Neural progenitor cell (in vitro differentiated cells): ENCODE results near the gene BEAN1. TPM values are rescaled to one million over a fixed set of nuclear protein-coding genes. Genes with fewer than 3 reads are reported as not detected.

ENCODE experiments used
- DNase-seq: peaks from one replicate; pipeline ENCODE4 v3.0.0-alpha.2; 2016; ENCODE audit warnings: low spot score
- H2AFZ ChIP-seq: fragments of 200-600 bp; sonication (generic); replicated peaks from 2 replicates; pipeline ENCODE4 v1.6.1; 2016; ENCODE audit warnings: antibody characterized with exemption
- H3F3A ChIP-seq: fragments of 200-600 bp; sonication (generic); 2 replicates; pipeline ENCODE4 v1.6.1; 2016; ENCODE audit warnings: antibody characterized with exemption, low read depth
- H3K27ac ChIP-seq: fragments of 200-600 bp; sonication (generic); 2 replicates; pipeline ENCODE4 v1.5.1; 2016; ENCODE audit warnings: mild to moderate bottlenecking
- H3K27me3 ChIP-seq: fragments of 200-600 bp; sonication (generic); 2 replicates; pipeline ENCODE4 v1.6.1; 2016; ENCODE audit warnings: mild to moderate bottlenecking, moderate library complexity
- H3K36me3 ChIP-seq: fragments of 200-600 bp; sonication (generic); 2 replicates; pipeline ENCODE4 v1.5.1; 2016
- H3K4me1 ChIP-seq: fragments of 200-600 bp; sonication (generic); 2 replicates; pipeline ENCODE4 v1.6.1; 2016; ENCODE audit warnings: mixed run types
- H3K4me2 ChIP-seq: fragments of 200-600 bp; sonication (generic); 2 replicates; pipeline ENCODE4 v1.6.1; 2016
- H3K4me3 ChIP-seq: fragments of 200-600 bp; sonication (generic); 2 replicates; pipeline ENCODE4 v1.5.1; 2016
- H3K79me2 ChIP-seq: fragments of 200-600 bp; sonication (generic); 2 replicates; pipeline ENCODE4 v1.6.1; 2016; ENCODE audit warnings: low read depth
- H3K9ac ChIP-seq: fragments of 200-600 bp; sonication (generic); 2 replicates; pipeline ENCODE4 v1.6.1; 2016
- H3K9me3 ChIP-seq: fragments of 200-600 bp; sonication (generic); 2 replicates; pipeline ENCODE4 v1.5.1; 2016; ENCODE audit warnings: low read depth
- H4K20me1 ChIP-seq: fragments of 200-600 bp; sonication (generic); 2 replicates; pipeline ENCODE4 v1.6.1; 2016; ENCODE audit warnings: low read depth
- H3K27ac Mint-ChIP-seq: 3 replicates; pipeline ENCODE4 v1.8.0; 2021; ENCODE audit warnings: mixed read lengths
- H3K27me3 Mint-ChIP-seq: 2 replicates; pipeline ENCODE4 v1.8.0; 2022; ENCODE audit warnings: low read depth, mild to moderate bottlenecking, inconsistent platforms, moderate library complexity, mixed read lengths; ENCODE audit not compliant: insufficient read depth
- H3K36me3 Mint-ChIP-seq: 3 replicates; pipeline ENCODE4 v1.8.0; 2021; ENCODE audit warnings: mixed read lengths
- H3K4me1 Mint-ChIP-seq: 3 replicates; pipeline ENCODE4 v1.8.0; 2021; ENCODE audit warnings: mixed read lengths
- H3K4me3 Mint-ChIP-seq: 3 replicates; pipeline ENCODE4 v1.8.0; 2021; ENCODE audit warnings: mild to moderate bottlenecking, moderate library complexity, mixed read lengths
- H3K9me3 Mint-ChIP-seq: 3 replicates; pipeline ENCODE4 v1.8.0; 2020; ENCODE audit warnings: mixed read lengths
- EZH2 ChIP-seq: fragments of 200-600 bp; sonication (generic); IDR thresholded peaks from 2 replicates; pipeline ENCODE4 v1.6.1; 2017; ENCODE audit warnings: antibody characterized with exemption, mild to moderate bottlenecking, moderate library complexity
- EZH2phosphoT487 ChIP-seq: fragments of 200-600 bp; sonication (generic); IDR thresholded peaks from 2 replicates; pipeline ENCODE4 v1.6.1; 2017; ENCODE audit warnings: antibody characterized with exemption
- total RNA-seq: library from RNA; depleted of rRNA; stranded (reverse); fragments of >200 nt; gene quantifications from 2 replicates; pipeline ENCODE4 v1.2.3, GENCODE V29; 2015; ENCODE audit warnings: low replicate concordance
- TF ChIP-seq, protein P1 (sequence below): fragments of 200-600 bp; sonication (generic); IDR thresholded peaks from 2 replicates; pipeline ENCODE4 v1.5.1; 2017; ENCODE audit warnings: antibody characterized with exemption, mild to moderate bottlenecking

BEAN1 gene
- total RNA-seq, 1 donor from 2014 or later, result 0.32 TPM

DNA sequence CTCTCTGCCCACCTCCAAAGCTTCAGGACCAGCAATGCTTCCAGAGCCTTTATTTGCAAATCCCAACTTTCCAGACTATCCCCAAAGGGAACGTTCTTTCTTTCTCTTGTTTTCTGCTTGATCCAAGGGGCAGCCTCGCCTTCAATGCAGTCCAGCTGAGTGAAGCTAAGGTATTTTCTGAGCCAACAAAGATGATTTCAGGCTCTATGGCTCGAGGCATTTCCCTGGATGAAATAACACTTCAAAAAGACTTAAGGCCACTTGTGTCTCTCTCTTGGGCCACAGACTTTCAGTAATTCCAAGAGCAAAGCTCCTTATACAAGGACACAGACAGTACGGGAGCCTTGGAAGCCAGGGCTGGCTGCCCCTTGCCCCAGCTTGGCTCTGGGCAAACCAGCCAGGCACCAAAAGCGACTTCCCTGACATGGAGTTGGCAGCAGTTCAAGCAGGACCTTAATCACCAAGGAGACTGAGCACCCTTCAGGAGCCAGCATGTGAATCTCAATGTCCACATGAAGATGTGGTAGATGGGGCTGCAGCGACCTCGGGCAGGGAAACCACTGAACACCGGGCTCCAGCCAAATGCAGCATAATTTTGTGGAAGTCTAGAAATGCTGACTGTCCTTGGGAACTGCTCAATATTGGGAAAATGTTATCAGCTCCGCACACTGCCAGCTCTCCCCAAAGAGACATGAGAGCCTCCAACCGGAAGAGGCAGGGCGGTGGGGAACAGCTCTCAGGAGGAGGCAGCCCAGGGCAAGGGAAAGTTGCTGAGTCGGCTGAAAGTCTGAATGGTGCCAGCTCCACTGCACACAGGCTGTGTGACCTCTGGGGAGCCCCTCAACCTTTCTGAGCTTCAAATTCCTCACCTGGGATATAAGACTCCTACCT is 83.9 kb downstream of the BEAN1 start:
- peaks cover 3% of the 10 kb centered on the region for H3K27me3 Mint-ChIP-seq
- peaks cover 26% of the 10 kb centered on the region for H3F3A ChIP-seq
- peak overlapping the region; percentile 25 for H3K4me2 ChIP-seq
- H2AFZ ChIP-seq, result no peak overlapping the region
- peak overlapping the region; percentile 50 for H3K27ac ChIP-seq
- TF ChIP-seq EZH2phosphoT487 (no peak), EZH2 (no peak)
- TF ChIP-seq, protein P1, sequence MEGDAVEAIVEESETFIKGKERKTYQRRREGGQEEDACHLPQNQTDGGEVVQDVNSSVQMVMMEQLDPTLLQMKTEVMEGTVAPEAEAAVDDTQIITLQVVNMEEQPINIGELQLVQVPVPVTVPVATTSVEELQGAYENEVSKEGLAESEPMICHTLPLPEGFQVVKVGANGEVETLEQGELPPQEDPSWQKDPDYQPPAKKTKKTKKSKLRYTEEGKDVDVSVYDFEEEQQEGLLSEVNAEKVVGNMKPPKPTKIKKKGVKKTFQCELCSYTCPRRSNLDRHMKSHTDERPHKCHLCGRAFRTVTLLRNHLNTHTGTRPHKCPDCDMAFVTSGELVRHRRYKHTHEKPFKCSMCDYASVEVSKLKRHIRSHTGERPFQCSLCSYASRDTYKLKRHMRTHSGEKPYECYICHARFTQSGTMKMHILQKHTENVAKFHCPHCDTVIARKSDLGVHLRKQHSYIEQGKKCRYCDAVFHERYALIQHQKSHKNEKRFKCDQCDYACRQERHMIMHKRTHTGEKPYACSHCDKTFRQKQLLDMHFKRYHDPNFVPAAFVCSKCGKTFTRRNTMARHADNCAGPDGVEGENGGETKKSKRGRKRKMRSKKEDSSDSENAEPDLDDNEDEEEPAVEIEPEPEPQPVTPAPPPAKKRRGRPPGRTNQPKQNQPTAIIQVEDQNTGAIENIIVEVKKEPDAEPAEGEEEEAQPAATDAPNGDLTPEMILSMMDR, result no peak
- H3K4me1 Mint-ChIP-seq, result peaks cover 31% of the 10 kb centered on the region
- no peaks in the 10 kb centered on the region for H3K79me2 ChIP-seq
- H3K27ac Mint-ChIP-seq, result peak overlapping the region; percentile 33
- no peaks in the 10 kb centered on the region for H3K27me3 ChIP-seq
- H3K36me3 ChIP-seq, result no peaks in the 10 kb centered on the region
- no peaks in the 10 kb centered on the region for H4K20me1 ChIP-seq
- peaks cover 24% of the 10 kb centered on the region for H3K4me1 ChIP-seq
- no peaks in the 10 kb centered on the region for H3K9me3 ChIP-seq
- no peak overlapping the region for H3K9ac ChIP-seq
- H3K4me3 Mint-ChIP-seq, result no peak overlapping the region
- peak; percentile 22 for DNase-seq
- H3K36me3 Mint-ChIP-seq, result peaks cover 12% of the 10 kb centered on the region
- H3K9me3 Mint-ChIP-seq, result no peaks in the 10 kb centered on the region
- no peak overlapping the region for H3K4me3 ChIP-seq

DNA sequence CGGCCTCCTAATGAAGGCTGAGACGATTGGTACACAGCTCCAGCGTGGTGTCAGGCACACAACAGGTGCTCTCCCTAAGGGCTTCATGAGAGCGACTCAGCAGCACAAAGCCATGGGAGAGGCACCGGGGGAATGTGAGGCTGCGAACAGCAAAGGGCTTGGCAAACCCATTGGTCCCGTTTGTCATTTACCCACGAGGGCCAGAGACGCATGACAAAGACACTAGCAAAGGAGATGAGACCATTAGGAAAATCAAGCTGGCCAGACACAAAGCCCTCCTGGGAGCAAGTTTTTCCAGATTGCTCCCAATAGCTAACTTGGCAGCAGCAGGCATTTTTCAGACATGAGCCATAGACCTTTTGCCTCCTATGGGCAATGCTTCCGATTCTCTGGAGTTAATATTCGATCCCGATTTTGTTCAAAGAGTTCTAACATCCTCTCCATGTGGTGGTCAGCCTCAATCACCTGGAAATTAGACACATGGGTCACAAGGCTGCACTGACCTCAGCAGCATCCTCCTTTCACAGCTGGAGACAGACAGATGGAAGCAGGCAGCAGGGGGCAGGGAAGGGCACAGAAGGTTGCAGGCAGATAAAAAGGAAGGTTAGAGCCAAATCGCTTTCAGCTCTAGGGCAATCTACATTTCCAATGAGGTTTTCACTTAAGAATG is 84.6 kb downstream of the BEAN1 start:
- H3K36me3 Mint-ChIP-seq, result peaks cover 15% of the 10 kb centered on the region
- peak overlapping the region; percentile 48 for H3K4me2 ChIP-seq
- H3K9me3 ChIP-seq, result no peaks in the 10 kb centered on the region
- no peak overlapping the region for H3K9ac ChIP-seq
- peak; percentile 33 for DNase-seq
- peak overlapping the region; percentile 87 for H3K27ac Mint-ChIP-seq
- no peaks in the 10 kb centered on the region for H4K20me1 ChIP-seq
- H3K36me3 ChIP-seq, result no peaks in the 10 kb centered on the region
- peaks cover 37% of the 10 kb centered on the region for H3K4me1 Mint-ChIP-seq
- no peak overlapping the region for H2AFZ ChIP-seq
- peaks cover 24% of the 10 kb centered on the region for H3K4me1 ChIP-seq
- no peak overlapping the region for H3K27ac ChIP-seq
- peaks cover 26% of the 10 kb centered on the region for H3F3A ChIP-seq
- H3K4me3 ChIP-seq, result no peak overlapping the region
- peaks cover 5% of the 10 kb centered on the region for H3K27me3 Mint-ChIP-seq
- no peak overlapping the region for H3K4me3 Mint-ChIP-seq
- TF ChIP-seq, protein P1, result no peak
- TF ChIP-seq EZH2, result no peak
- no peak for TF ChIP-seq EZH2phosphoT487
- no peaks in the 10 kb centered on the region for H3K27me3 ChIP-seq
- H3K79me2 ChIP-seq, result no peaks in the 10 kb centered on the region
- peaks cover 2% of the 10 kb centered on the region for H3K9me3 Mint-ChIP-seq

DNA sequence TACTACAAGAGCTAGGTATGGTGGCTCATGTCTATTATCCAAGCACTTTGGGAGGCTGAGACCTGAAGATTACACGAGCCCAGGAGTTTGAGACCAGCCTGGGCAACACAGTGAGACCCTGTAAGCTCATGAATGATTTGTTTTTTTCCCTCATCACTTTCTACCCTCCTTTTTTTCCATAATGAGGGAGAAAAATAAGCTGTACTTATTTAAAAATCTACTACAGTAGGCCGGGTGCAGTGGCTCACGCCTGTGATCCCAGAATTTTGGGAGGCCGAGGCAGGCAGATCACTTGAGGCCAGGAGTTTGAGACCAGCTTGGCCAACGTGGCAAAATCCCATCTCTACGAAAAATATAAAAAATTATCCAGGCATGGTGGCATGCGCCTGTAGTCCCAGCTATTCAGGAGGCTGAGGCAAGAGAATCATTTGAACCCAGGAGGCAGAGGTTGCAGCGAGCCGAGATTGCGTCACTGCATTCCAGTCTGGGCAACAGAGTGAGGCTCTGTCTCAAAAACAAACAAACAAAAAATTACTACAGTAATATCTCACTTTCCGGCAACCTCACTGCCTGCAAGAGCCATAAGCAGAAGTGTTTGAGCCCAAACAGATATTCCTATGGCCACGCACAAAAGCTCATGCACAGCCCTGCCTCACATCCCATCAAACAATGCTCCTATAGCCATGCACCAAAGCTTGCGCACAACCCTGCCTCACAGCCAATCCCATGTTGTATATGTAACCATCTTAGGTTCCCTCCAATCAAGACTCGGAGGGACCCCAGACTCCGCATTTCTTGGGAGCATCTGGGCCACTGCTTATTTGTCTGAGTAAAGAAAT is 85.4 kb downstream of the BEAN1 start:
- Histone ChIP-seq H3K27me3 (no peaks in the 10 kb centered on the region), H3K9ac (no peak overlapping the region), H3K4me1 (peaks cover 32% of the 10 kb centered on the region), H3F3A (peaks cover 26% of the 10 kb centered on the region), H3K4me3 (no peak overlapping the region), H2AFZ (no peak overlapping the region), H3K4me2 (peak overlapping the region; percentile 48), H3K9me3 (no peaks in the 10 kb centered on the region), H4K20me1 (no peaks in the 10 kb centered on the region), H3K27ac (no peak overlapping the region), H3K79me2 (no peaks in the 10 kb centered on the region), H3K36me3 (no peaks in the 10 kb centered on the region)
- Mint-ChIP-seq H3K27me3 (peaks cover 5% of the 10 kb centered on the region), H3K9me3 (peaks cover 2% of the 10 kb centered on the region), H3K36me3 (peaks cover 15% of the 10 kb centered on the region), H3K4me1 (peaks cover 44% of the 10 kb centered on the region), H3K27ac (peak overlapping the region; percentile 87), H3K4me3 (no peak overlapping the region)
- DNase-seq, result no peak
- no peak for TF ChIP-seq EZH2
- TF ChIP-seq, protein P1, result no peak
- TF ChIP-seq EZH2phosphoT487, result no peak
